Measurements from ENCODE around the gene NLK.
"Not testable (repeated sequence)": the region's sequence is repeated elsewhere in the genome, so short reads cannot be mapped to it uniquely, and the experiment has no call there.

The NLK gene

GRCh38 chr17:28119046-28119445, 76.6 kb downstream of the NLK start:
- no peak for DNase-seq

- no peak for DNase-seq
Measured at GRCh38 chr17:28119560-28119959, 77.1 kb downstream of the NLK start.

DNA sequence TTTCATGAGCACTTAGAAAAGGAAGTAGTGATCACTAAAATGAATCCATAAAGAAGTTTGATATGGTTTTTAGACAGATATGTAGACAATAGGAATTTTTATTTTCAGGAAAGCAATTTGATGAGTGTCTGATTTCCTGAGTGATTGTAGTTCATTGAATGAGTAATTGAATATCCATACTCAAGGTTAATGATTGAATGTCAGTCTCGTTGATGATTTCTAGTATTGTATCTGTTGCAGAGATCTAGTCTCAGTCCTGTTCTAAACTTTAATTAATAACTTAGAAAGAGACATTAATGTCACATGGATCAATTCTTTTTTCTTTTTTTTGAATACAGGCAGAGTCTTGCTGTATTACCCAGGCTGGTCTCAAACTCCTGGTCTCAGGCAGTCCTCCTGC, 78.3 kb downstream of the NLK start:
- no peak for DNase-seq

GRCh38 chr17:28124962-28125361, 82.5 kb downstream of the NLK start:
- DNase-seq: no peak

DNA sequence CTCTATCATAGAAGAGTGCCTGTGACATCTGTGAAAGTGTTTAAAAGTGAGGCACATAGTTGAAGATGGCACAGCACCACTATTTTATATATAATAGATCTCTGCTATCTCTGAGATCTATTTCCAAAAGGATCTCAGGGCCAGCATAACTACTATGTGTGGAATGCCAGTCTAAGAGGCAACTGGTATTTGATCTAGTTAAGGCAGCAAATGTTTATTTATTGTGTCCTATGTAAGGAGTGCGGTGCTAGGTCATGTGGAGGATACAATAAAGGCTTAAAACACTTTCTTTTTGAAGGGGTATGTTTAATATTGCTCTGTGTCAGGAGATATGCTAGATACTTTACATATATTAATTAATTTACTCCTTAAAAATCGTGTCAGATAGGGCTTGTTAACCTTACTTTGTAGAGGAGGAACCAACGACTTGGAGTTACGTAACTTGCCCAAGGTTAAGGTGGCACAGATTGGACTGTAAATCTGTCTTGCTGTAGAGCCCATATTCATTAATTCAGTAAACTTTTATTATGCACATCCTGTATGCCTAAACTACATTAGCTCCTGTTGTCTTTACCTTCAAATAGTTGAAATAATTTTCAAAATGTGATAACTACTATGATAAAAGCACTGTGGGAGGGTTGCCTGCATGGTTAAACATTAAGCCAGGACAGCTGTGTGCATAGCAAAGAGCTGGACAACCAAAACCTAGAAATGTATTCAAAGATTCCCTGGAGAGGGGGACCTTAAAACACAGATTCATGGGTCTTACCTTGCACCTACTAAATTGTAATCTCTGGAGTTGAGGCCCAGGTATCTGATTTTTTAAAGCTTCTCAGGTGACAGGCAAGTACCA, 83.3 kb downstream of the NLK start:
- DNase-seq: no peak

DNA sequence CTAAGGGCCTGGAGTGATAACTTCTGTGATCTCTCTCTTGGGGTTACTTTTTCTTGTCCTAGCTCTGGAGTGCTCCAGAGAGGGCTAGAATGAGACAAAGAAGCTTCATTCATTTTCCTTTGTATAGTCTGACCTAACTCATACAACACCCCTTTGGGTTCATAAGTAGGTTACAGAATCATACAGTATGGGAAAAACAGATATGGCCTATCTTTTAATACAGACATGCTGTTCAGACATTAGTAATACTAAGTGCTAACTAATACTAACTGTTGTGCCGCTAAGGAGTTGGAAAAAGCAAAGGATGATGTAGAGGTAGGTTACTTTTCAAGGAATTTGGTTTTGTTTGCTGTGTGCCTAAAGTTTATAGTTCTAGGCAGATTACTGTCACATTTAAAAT, 84.7 kb downstream of the NLK start:
- DNase-seq: no peak

DNA sequence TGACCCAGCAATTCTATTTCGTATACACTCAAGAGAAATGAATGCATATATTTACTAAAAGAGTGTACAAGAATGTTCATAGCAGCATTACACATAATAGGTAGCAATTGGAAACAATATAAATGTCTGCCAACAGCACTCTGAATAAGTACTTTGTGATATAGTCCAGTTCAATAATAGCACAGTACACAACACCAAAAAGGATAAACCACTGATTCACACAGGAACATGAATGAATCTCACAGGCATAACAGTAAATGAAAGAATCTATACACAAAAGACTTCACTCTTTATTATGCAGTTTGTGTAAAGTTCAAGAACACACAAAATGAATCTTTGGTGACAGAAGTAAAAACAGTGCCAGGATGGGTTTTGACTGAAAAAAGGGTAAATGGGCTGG, 86.3 kb downstream of the NLK start:
- no peak for DNase-seq

GRCh38 chr17:28130472-28130871, 88.0 kb downstream of the NLK start:
- no peak for DNase-seq

DNA sequence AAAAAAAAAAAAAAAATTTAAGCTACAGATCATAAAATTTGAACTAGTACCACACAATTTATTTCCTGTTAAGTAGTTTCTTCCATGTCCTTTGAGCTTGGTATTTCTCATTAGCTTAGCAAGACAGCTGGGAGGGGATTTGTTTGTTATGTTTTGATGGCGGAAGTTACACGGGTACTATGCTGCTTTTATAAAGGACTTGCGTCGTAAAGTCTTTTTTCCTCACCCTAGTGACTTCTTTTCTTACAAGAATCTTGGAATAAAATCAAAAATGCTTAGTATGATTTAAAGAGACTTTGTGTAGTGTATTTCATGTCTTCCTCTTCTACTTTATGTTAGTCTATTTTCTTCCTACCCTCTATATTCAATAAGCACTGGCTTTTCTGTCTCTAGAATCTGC, 89.1 kb downstream of the NLK start:
- no peak for DNase-seq

DNA sequence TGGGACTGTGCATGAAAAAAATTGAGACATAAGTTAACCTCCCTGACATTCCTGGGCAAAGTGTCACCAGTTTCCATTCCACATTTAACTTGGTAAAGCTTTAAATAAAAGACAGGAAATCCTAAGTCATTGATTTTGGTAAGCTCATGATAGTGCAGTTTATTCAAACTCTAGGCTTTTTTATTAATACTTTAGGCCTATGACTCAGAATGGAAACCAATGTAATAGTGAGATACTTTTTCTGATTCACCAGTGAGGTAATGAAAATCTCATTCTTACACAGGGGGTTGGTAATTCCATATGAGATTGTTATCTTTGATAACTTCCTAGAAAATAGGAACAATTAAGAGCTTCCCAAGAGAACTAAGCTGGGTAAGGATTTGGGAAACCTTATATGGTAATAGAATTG, 91.1 kb downstream of the NLK start:
- DNase-seq: no peak

DNA sequence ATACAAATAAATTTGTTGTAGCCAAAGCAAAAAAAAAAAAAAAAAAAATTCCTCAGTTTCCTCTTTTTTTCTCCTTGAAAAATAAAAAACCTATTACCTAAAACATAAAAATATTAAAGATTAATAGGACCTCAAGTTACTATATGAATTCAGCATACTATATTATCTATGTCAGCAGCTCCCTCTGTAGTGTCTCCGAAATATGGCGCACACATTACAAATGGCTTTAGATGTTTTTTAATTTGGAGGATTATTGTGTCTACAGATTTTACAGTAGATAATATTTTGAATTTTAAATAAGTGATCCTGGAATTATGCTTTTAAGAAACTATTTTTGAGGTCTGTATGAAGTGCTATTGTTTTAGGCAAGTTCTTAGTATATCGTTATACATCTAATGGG, 94.4 kb downstream of the NLK start:
- no peak for DNase-seq

- DNase-seq: no peak
Measured at GRCh38 chr17:28139822-28140221, 97.3 kb downstream of the NLK start.

- no peak for DNase-seq
Measured at GRCh38 chr17:28141313-28141712, 98.8 kb downstream of the NLK start.

DNA sequence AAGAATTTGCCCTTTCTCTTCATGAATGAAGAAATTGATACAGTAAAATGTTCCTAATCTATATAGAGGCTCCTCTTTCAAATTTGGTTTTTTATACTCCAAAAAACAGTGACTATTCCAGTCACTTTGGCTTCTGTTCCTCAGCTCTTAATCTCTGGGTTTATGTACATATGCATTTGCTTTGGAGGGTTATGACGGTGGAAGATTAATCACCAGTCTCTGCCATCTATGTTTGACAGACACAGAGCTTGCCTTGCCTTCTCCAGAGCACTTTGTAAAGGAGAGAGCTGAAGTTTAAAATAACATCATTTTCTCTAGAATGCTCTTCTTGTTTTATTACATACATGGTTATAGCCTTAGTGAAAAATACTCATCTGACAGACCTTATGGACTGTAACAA, 99.3 kb downstream of the NLK start:
- no peak for DNase-seq

GRCh38 chr17:28142305-28142704, 99.8 kb downstream of the NLK start:
- no peak for DNase-seq

GRCh38 chr17:28144019-28144418, 101.5 kb downstream of the NLK start:
- no peak for DNase-seq

- no peak for DNase-seq
Measured at GRCh38 chr17:28145348-28145747, 102.9 kb downstream of the NLK start.

DNA sequence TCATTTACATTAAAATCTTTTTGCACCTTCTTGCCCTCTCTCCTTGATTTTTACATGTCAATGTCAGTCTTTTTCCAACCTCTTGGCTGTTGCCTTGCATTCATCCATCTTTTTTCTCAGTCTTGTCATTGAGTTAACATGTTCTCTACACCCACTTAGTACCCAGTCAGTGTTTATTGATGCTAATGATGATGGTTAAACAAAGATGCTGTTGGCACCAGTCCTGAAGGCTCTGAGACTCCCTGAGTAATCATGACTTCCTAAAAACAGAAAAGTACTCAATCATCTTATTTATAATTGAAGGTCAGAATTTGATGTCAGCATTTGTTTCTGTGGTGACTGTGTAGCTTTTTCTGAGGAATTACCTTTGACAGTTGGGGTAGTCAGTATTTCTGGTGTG, 104.5 kb downstream of the NLK start:
- no peak for DNase-seq

DNA sequence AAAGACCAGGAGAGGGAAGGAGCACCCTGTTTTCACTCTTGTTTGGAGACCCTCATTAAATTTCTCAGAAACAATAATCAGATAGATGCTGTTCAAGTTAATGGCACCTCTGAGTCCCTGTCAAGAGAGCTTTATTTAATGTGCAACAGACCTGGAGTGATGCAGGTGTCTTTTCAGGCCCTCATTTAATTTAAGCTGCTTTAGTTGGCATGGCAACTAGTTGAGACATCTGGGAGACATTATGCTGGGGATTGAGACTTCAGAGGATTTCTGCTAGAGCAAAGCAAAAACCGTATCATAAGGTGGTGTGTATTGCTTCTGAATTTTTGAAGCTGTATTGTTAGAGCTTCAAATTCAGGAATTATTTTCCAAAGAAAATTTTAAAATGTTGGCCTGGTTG, 108.5 kb downstream of the NLK start:
- DNase-seq: no peak

GRCh38 chr17:28154214-28154613, 111.7 kb downstream of the NLK start:
- no peak for DNase-seq

DNA sequence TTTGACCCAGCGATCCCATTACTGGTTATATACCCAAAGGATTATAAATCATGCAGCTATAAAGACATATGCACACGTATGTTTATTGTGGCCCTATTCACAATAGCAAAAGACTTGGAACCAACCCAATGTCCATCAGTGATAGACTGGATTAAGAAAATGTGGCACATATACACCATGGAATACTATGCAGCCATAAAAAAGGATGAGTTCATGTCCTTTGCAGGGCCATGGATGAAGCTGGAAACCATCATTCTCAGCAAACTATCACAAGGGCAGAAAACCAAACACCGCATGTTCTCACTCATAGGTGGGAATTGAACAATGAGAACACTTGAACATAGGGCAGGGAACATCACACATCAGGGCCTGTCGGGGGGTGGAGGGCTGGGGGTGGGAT, 112.9 kb downstream of the NLK start:
- not testable (repeated sequence) for DNase-seq

DNA sequence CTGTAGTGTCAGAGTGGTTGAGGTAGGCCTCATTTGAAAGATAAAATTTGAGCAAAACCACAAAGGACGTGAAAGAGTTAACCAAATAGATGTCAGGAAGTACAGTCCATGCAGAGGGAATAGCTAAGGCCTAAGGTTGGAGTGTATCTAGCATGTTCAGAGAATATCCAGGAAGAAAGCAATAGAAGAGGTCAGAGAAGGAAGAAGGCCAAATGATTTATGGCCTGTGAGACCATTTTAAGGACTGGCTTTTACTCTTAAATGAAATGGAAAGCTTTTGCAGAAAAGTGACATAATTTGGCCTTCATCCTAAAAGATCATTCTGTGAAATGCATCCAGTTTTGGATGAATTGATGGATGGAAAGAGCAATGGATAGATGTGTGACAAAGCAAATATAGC, 116.5 kb downstream of the NLK start:
- no peak for DNase-seq

GRCh38 chr17:28159924-28160323, 117.4 kb downstream of the NLK start:
- no peak for DNase-seq

DNA sequence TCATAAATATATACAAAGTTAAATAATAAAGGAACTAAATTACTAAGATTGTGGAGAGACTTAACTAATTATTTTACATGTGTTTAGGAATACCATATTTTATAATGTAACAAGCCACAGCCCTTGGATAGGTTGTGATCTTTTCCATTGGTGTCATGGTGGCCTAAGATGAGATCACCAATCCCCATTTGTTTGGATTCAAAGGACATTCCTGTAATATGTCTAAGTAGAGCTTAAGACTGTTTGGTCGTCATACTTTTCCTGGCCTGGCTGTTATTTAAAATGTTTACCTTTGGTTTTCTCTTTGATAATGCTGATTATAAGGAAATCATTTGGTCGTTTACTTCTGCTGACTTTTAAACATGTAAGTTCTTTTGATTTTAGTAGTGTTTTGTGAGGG, 118.1 kb downstream of the NLK start:
- DNase-seq: no peak

GRCh38 chr17:28161311-28161710, 118.8 kb downstream of the NLK start:
- DNase-seq: no peak
